ENCODE data around the gene IQGAP3.

DNA sequence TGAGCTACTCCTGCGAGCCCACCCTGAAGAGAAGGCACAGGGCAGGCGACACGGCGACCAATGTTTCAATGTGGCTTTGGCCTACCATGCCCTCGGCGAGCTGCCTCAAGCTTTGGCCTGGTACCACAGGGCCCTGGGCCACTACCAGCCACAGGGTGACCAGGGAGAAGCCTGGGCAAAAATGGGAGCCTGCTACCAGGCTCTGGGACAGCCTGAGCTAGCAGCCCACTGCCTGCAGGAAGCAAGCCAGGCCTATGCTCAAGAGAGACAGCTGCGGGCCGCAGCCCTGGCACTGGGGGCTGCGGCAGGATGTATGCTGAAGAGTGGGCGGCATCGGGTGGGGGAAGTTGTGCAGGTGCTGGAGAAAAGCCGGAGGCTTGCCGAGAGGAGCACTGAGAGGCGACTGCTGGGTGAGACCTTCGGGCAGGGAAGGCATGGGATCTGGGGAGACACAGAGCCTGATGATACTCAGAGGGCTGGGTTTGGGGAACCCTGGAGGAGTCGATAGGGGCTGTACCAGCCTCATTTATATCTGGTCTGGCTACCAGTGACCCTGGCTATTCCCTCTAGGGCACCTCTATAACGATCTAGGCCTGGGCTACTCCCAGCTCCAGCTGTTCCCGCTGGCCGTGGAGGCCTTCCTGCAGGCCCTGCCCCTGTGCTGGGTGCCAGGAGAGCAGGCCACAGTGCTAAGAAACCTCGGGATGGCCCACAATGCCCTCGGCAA, 9.5 kb upstream of the IQGAP3 start:
- TF ChIP-seq, protein P1, sequence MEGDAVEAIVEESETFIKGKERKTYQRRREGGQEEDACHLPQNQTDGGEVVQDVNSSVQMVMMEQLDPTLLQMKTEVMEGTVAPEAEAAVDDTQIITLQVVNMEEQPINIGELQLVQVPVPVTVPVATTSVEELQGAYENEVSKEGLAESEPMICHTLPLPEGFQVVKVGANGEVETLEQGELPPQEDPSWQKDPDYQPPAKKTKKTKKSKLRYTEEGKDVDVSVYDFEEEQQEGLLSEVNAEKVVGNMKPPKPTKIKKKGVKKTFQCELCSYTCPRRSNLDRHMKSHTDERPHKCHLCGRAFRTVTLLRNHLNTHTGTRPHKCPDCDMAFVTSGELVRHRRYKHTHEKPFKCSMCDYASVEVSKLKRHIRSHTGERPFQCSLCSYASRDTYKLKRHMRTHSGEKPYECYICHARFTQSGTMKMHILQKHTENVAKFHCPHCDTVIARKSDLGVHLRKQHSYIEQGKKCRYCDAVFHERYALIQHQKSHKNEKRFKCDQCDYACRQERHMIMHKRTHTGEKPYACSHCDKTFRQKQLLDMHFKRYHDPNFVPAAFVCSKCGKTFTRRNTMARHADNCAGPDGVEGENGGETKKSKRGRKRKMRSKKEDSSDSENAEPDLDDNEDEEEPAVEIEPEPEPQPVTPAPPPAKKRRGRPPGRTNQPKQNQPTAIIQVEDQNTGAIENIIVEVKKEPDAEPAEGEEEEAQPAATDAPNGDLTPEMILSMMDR (IDR thresholded peaks at IDR 0.05) = no peak
- TF ChIP-seq POLR2A (IDR thresholded peaks at IDR 0.05) (no peak), POLR2AphosphoS5 (IDR thresholded peaks at IDR 0.05) (no peak)
